HepG2 (cell line): ENCODE results near the gene NGRN. TPM values are rescaled to one million over a fixed set of nuclear protein-coding genes. Genes with fewer than 3 reads are reported as not detected.
A peak's percentile ranks its signal among the peaks of the same experiment; 100 is the strongest.

ENCODE experiments used
- AGO1 ChIP-seq: fragments of 200-400 bp; formaldehyde crosslinking; IDR thresholded peaks from 2 replicates; pipeline ENCODE4 v1.6.1; 2017; ENCODE audit warnings: mild to moderate bottlenecking, low read depth, low read length, moderate library complexity; ENCODE audit not compliant: poor library complexity, severe bottlenecking
- CBX1 ChIP-seq: IDR thresholded peaks from one replicate; pipeline ENCODE4 v1.6.1; 2016; ENCODE audit warnings: antibody characterized with exemption, low read depth
- CBX5 ChIP-seq: sonication (generic); formaldehyde crosslinking; IDR thresholded peaks from 2 replicates; pipeline ENCODE4 v1.4.0; 2020; ENCODE audit warnings: missing genetic modification reagents, borderline replicate concordance
- CHCHD3 ChIP-seq: sonication (generic); formaldehyde crosslinking; IDR thresholded peaks from 2 replicates; pipeline ENCODE4 v1.8.0; 2022; ENCODE audit warnings: mild to moderate bottlenecking, missing genetic modification reagents, moderate library complexity
- DBP ChIP-seq: sonication (generic); formaldehyde crosslinking; IDR thresholded peaks from 2 replicates; pipeline ENCODE4 v1.4.0; 2020; ENCODE audit warnings: missing genetic modification reagents; ENCODE audit errors: not compliant biosample characterization
- EEA1 ChIP-seq: sonication (generic); formaldehyde crosslinking; IDR thresholded peaks from 2 replicates; pipeline ENCODE4 v1.5.1; 2020; ENCODE audit warnings: mild to moderate bottlenecking, missing genetic modification reagents, borderline replicate concordance
- KLF9 ChIP-seq: IDR thresholded peaks from 2 replicates; pipeline ENCODE4 v1.6.1; 2016; ENCODE audit warnings: low read depth
- MAFG ChIP-seq: sonication (generic); formaldehyde crosslinking; IDR thresholded peaks from 2 replicates; pipeline ENCODE4 v1.5.1; 2020; ENCODE audit warnings: mild to moderate bottlenecking, missing genetic modification reagents
- MAFK ChIP-seq, 2 experiments: IDR thresholded peaks in 1 of 2; conservative IDR thresholded peaks in 1 of 2; 2 replicates each; pipeline ENCODE4 v1.6.1; 2011; ENCODE audit warnings: improper control_type of control experiment in 2 of 2, low read length in 2 of 2
- MIER3 ChIP-seq: IDR thresholded peaks from 2 replicates; pipeline ENCODE4 v1.6.1; 2016; ENCODE audit warnings: missing compliant biosample characterization, borderline replicate concordance
- MLLT10 ChIP-seq: sonication (generic); formaldehyde crosslinking; IDR thresholded peaks from 2 replicates; pipeline ENCODE4 v1.4.0; 2020; ENCODE audit warnings: missing genetic modification reagents
- MYC ChIP-seq: sonication (generic); formaldehyde crosslinking; IDR thresholded peaks from 2 replicates; pipeline ENCODE4 v1.9.0; 2021; ENCODE audit warnings: missing genetic modification reagents, borderline replicate concordance
- PCBP2 ChIP-seq: fragments of 200-400 bp; formaldehyde crosslinking; optimal IDR thresholded peaks from 2 replicates; pipeline ENCODE3; 2018; ENCODE audit warnings: low read length, low read depth; ENCODE audit not compliant: poor library complexity, severe bottlenecking
- POGZ ChIP-seq: sonication (generic); formaldehyde crosslinking; IDR thresholded peaks from 2 replicates; pipeline ENCODE4 v1.4.0; 2020; ENCODE audit warnings: mild to moderate bottlenecking, missing genetic modification reagents
- SP4 ChIP-seq: sonication (generic); formaldehyde crosslinking; IDR thresholded peaks from 2 replicates; pipeline ENCODE4 v1.8.1; 2023; ENCODE audit warnings: mild to moderate bottlenecking, missing genetic modification reagents
- TP53 ChIP-seq: sonication (generic); formaldehyde crosslinking; conservative IDR thresholded peaks from 2 replicates; pipeline ENCODE4 v1.4.0; 2020; ENCODE audit warnings: missing genetic modification reagents
- ZBTB10 ChIP-seq: sonication (generic); formaldehyde crosslinking; IDR thresholded peaks from 2 replicates; pipeline ENCODE4 v1.4.0; 2020; ENCODE audit warnings: missing genetic modification reagents, borderline replicate concordance
- ZBTB4 ChIP-seq: sonication (generic); formaldehyde crosslinking; IDR thresholded peaks from 2 replicates; pipeline ENCODE4 v1.4.0; 2020; ENCODE audit warnings: missing genetic modification reagents, mild to moderate bottlenecking, borderline replicate concordance
- ZNF564 ChIP-seq: sonication (generic); formaldehyde crosslinking; IDR thresholded peaks from 2 replicates; pipeline ENCODE4 v1.8.1; 2023; ENCODE audit warnings: mild to moderate bottlenecking, missing genetic modification reagents
- ZNF577 ChIP-seq: sonication (generic); formaldehyde crosslinking; IDR thresholded peaks from 2 replicates; pipeline ENCODE4 v1.4.0; 2020; ENCODE audit warnings: mild to moderate bottlenecking, low read depth, missing genetic modification reagents, borderline replicate concordance
- ZNF781 ChIP-seq: sonication (generic); formaldehyde crosslinking; IDR thresholded peaks from 2 replicates; pipeline ENCODE4 v1.5.1; 2020; ENCODE audit warnings: borderline replicate concordance, mild to moderate bottlenecking, missing genetic modification reagents; ENCODE audit errors: not compliant biosample characterization
- polyA plus RNA-seq, 8 experiments: library from polyadenylated mRNA; depleted of rRNA in 3 of 8; stranded (reverse) in 7 of 8; unstranded in 1 of 8; fragments of >200 nt; fragmentation: Illumina TruSeq in 4 of 8; extraction: Trizol in 4 of 8; gene quantifications; 2 replicates each; pipeline versions ENCODE4 v1.2.1 to v1.2.3, GENCODE V29; 2011 to 2016; ENCODE audit warnings: low read depth in 4 of 8, missing spikeins in 1 of 8, mixed read lengths in 1 of 8; ENCODE audit not compliant: insufficient read depth in 1 of 8
- total RNA-seq, 5 experiments: library from RNA; depleted of rRNA; stranded (reverse); fragments of >200 nt; fragmentation: Illumina TruSeq; extraction: Trizol; gene quantifications; 2 replicates each; pipeline ENCODE4 v1.2.3, GENCODE V29; 2016; ENCODE audit warnings: low read depth in 1 of 5

NGRN gene
- total and polyA plus RNA-seq, 2 of the 13 experiments (the other 11 are each of a cell fraction or from before 2014, with no cell fraction given) = 39.8 to 63.7 TPM

GRCh38 chr15:90265271-90266060, at the start of gene NGRN (continued):
- no peak for TF ChIP-seq PCBP2
- peak; percentile 49 for TF ChIP-seq AGO1
- TF ChIP-seq DBP (CRISPR knock-in tag) = peak; percentile 50
- peak; percentile 86; the same call in 1 of the 2 replicates for TF ChIP-seq MYC (CRISPR knock-in tag)
- TF ChIP-seq CBX1 = no peak
- TF ChIP-seq ZNF564 (CRISPR knock-in tag) = no peak
- no peak for TF ChIP-seq ZNF577 (CRISPR knock-in tag)
- no peak for TF ChIP-seq CBX5 (CRISPR knock-in tag)
- peak; percentile 64; the same call in 1 of the 2 replicates for TF ChIP-seq ZBTB4 (CRISPR knock-in tag)
- peak; percentile 74; the same call in 1 of the 2 replicates for TF ChIP-seq CHCHD3 (CRISPR knock-in tag)
- peak; percentile 83; the same call in 1 of the 2 replicates for TF ChIP-seq KLF9 (CRISPR knock-in tag)
- peak; percentile 74; the same call in 1 of the 2 replicates for TF ChIP-seq MIER3 (CRISPR knock-in tag)
- TF ChIP-seq EEA1 (CRISPR knock-in tag) = no peak; the same call in 1 of the 2 replicates
- TF ChIP-seq ZBTB10 = peak; percentile 42; the same call in 1 of the 2 replicates
- peak; percentile 65 for TF ChIP-seq POGZ
- no peak for TF ChIP-seq TP53 (CRISPR knock-in tag)
- no peak for TF ChIP-seq MLLT10 (CRISPR knock-in tag)
- TF ChIP-seq MAFG (CRISPR knock-in tag) = no peak
- no peak for TF ChIP-seq MAFK (conservative IDR thresholded peaks at IDR 0.05 in 1 of 2, IDR thresholded peaks at IDR 0.05 in 1 of 2; ENCODE audit: low read length in 2 of 2)
- peak; percentile 65 for TF ChIP-seq SP4 (CRISPR knock-in tag)
- peak; percentile 55 for TF ChIP-seq ZNF781 (CRISPR knock-in tag)
